ENCODE results near the gene PPP1R14C. TPM values are rescaled to one million over a fixed set of nuclear protein-coding genes. Genes with fewer than 3 reads are reported as not detected.
A peak's percentile ranks its signal among the peaks of the same experiment; 100 is the strongest.
"Not testable (repeated sequence)": the region's sequence is repeated elsewhere in the genome, so short reads cannot be mapped to it uniquely, and the experiment has no call there.

Gene PPP1R14C
- total RNA-seq, 2 donors from 2014 or later = 94.9 to 114 TPM

DNA sequence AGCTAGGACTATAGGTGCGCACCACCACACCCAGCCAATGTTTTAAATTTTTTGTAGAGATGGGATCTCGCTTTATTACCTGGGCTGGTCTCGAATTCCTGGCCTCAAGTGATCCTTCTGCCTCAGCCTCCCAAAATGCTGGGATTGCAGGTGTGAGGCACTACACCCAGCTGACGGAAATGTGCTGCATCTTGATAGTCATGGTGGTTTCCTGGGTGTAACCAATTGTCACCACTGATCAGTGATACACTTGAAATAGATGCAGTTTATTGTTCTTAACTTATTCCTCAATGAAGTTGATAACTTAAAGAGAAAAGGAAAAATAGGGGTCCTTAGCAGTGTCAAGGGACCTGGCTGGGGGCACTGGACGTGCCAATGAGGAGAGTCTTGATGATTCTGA lies 92.4 kb downstream of the PPP1R14C start:
- ATAC-seq (no peak), DNase-seq (no peak)
- intact Hi-C loops (cut with DNase I) = no loop called here

DNA sequence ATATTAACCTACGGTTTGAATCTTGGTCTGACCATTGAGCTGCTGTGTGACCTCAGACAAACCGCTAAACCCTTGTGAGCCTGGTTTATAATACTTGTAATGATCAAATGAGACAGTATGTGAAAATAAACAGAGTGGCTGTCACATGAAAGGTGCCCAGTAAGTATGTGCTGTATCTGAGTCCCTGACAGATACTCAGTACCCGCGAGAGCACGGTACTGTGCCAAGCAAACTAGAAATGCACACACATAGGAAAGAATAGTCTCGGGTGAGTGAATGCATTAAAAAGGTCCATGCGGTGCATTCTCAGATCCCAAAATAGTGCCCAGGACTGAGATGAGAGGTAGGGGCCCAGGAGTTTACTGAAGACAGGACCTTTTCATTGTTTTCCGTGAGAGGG lies 93.3 kb downstream of the PPP1R14C start:
- peak in 1 of 2 donors; percentile 21 for ATAC-seq
- intact Hi-C loops (cut with DNase I) = no loop called here
- no peak for DNase-seq

DNA sequence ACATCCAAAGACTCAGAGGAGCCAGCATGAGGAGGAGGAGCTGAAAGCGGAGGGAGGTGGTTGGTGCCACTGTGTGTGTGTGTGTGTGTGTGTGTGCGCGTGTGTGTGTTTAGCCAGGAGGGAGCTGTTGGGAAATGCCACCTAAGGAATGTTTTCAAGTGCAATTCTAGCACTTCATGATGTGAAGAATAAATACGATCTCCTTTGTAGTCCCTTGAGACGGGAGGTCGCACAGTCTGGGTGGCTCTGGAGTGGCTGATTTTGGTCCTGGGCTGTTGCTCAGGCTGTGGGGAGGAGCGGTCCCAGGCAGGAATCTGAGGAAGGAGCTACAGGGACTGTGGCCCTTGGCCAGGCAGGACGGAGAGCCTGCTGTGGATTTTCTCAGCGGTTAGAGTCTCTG lies 93.7 kb downstream of the PPP1R14C start:
- DNase-seq = no peak
- ATAC-seq = peak in 1 of 2 donors; percentile 32
- intact Hi-C loops (cut with DNase I) = no loop called here

DNA sequence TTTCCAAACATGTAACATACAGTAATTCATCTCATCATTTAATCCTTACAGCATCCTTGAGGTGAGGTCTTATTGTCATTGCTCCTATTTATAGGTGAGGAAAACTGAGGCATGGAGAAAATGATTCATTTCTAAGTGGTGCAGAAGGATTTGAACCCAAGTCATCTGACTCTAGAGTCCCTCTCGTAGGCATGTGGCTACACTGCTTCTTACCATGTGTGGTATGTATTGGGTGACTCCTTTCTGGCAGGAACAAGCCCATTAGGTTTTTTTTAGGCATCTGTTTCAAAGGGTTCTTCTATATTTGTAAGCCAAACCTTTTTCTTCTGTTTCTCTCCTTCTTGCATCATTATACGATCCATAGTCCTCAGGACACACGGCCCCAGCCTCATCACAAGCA lies 94.8 kb downstream of the PPP1R14C start:
- intact Hi-C loops (cut with DNase I) = no loop called here
- ATAC-seq (no peak), DNase-seq (no peak)

DNA sequence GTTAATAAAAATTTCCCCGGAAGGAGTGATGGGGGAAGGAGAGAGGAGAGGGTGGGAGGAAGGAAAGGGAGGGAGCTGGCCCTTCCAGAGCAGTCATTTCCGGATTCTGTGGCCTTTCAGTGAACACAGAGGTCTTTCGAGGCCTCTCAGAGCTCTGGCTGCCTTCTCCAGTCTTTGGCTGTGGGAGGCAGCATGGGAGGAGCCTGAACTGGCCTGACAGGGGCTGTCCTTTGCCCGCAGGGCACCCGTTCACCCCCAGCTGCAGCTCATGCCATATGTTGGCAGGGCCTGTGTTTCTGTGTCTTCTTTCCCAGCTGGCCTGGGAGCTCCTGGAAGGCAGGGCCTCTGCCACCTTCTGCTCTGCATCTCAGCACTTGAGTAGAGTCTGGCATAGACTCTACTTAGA lies 95.5 kb downstream of the PPP1R14C start:
- DNase-seq (peak; percentile 33), ATAC-seq (peak; percentile 69 to 91)
- intact Hi-C loops (cut with DNase I) = no loop called here

DNA sequence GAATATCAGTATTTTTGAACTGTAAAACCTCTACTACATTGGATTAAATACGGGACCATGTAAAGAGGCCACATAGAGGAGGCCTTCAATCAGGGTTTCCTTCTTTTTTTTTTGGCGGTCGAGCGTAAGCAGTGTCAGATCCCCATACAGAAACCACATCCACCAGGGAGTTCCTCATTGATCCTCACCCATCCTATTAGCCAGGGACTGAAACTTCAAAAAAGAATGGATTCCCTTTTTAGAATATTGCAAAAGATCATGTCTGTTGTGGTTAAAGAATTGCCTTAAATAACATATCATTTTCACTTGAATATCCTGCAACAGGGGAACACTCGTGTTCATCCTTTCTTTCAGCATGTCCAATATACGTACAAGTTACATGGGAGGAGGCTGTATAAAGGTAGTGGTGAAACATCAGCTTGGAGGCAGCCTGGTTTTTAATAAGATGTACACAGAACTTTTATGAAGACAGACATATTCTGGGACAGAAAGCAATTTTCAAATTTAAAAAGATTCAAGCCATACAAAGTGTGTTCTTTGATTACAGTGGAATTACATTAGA lies 96.1 kb downstream of the PPP1R14C start:
- intact Hi-C loops (cut with DNase I) = no loop called here
- ATAC-seq (no peak), DNase-seq (no peak)

DNA sequence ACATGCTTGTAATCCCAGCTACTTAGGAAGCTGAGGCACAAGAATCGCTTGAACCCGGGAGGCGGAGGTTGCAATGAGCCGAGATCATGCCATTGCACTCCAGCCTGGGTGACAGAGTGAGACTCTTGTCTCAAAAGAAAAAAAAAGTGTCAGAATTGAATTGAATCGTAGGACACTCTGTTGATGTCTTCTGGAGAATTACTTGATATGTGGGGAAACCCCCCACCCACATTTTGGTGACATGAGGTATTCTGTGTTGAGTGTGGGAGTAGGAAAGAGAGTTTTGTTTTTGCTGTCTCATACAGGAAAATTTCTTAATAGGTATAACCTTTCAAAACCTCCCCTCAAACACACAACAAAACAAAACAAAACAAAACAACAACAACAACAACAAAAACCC lies 98.9 kb downstream of the PPP1R14C start:
- intact Hi-C loops (cut with DNase I) = loop anchor here in 1 of 2 donors (5.0 kb wide), 1 partner anchor 99 kb away; the partner anchor contains the start of gene PPP1R14C
- DNase-seq, ATAC-seq: not testable (repeated sequence)

DNA sequence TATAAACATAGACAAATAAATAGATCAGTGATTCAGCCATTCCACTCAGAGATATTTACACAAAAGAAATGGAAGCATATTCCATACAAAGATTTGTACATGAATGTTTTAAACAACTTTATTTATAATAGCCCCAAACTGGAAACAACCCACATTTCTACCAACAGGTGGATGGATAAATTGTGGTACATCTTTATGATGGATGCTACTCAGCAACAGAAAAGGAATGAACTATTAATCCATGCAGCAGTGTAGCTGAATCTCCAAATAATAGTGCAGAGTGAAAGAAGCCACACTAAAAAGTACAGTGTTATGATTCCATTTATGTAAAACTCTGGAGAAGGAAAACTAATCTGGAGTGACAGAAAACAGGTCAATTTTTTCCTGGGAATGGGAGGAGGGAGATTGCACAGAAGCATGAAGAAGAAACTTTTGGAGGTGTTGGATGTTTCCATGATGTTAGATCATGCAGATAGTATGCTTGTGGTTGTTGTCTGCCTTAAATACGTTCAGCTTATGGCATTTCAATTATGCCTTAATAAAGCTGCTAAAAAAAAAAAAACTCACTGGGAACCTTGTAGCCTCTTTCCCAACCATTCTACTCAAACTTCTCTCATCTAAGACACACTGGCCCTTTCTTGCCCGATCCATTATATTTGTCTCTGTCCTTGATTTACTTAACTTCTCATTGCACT lies 100.9 kb downstream of the PPP1R14C start:
- no peak for ATAC-seq
- no peak for DNase-seq
- intact Hi-C loops (cut with DNase I) = loop anchor here in 1 of 2 donors (5.0 kb wide), 1 partner anchor 101 kb away; the partner anchor contains the start of gene PPP1R14C

DNA sequence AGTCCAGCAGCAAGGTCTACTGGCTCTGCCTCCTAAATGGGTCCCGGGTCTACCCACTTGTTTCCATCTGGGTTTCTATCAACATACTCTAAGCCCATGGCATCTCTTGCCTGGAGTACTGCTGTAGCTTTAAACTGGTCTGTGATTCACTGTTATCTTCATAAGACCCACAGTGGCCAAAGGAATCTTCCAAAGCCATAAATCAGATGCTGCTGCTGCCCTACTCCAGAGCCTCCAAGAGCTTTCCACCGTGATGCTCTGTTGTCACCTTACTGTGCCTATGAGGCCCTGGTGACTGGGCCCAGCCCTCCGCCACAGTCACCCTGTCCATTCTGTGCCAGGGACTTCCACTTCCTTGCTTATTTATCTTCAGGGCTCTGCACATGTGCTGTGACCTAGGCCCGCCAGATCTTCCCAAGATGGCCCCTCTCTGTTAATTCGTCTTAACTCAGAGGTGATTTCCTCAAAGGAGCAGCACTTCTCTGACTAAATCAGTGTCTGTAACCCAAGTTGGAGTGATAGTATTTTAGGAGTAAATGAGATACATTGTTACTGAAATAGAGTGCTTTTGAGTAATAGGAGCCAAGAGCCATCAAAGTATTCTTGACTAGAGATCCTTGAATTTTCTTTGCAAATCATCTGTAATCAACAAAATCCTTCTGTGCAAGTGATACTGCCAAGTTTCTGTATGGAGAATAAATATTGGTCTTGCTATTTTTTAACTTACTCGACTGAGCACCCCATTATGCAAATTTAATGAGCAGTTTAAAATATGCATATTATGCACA lies 102.5 kb downstream of the PPP1R14C start:
- peak in 1 of 2 donors; percentile 23 for ATAC-seq
- intact Hi-C loops (cut with DNase I) = no loop called here
- no peak for DNase-seq

DNA sequence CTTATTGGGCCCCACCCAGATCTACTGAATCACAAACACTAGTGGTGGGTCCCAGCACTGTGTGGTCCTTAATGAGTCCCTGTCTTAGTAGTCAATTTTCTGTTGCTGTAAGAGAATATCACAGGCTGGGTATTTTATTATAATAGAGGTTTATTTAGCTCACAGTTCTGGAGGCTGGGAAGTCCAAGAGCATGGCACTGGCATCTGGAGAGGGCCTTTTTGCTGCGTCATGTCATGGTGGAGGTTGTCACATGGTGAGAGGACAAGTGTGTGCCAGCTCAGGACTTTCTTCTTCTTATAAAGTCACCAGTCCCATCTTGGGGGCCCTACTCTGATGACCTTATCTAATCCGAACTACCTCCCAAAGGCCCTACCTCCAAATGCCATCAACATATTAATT lies 105.0 kb downstream of the PPP1R14C start:
- intact Hi-C loops (cut with DNase I) = no loop called here
- DNase-seq (no peak), ATAC-seq (no peak)

DNA sequence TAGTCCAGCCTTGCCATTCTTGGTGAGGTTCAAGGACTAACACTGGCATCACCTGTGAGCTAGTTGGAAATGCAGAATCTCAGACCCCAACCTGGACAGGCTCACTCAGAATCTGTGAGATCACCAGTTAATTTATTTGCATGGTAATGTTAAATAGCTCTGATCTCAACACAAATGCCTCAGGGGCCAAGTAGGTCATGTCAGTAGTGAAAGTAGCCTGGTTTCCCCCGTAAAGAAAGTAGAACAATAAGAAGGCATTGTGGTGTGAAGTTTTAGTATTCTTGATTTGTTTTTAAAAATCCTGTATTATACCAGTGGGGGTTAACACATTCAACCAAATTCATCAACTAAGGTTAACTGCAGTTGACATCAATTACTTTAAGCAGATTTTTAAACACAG lies 105.5 kb downstream of the PPP1R14C start:
- intact Hi-C loops (cut with DNase I) = no loop called here
- ATAC-seq = no peak
- DNase-seq = no peak

DNA sequence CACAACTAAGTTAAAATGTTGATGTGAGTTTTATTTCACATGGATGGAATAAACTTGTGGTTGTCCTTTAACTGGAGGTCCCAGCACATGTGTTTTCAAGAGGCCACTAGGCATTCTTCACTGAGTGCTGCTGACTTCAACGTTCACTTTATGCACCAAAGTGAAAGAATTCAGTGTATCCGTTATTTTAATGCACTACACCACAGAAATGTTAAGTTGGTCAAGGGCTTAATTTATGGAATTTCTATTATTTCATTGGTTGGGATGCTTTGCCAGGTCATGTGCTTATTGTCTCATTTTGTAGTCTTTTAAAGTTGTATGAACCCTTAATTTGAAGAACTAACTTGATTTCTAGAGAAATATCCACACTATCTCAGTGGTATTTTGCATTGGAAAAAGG lies 106.4 kb downstream of the PPP1R14C start:
- ATAC-seq = no peak
- no peak for DNase-seq
- intact Hi-C loops (cut with DNase I) = no loop called here

DNA sequence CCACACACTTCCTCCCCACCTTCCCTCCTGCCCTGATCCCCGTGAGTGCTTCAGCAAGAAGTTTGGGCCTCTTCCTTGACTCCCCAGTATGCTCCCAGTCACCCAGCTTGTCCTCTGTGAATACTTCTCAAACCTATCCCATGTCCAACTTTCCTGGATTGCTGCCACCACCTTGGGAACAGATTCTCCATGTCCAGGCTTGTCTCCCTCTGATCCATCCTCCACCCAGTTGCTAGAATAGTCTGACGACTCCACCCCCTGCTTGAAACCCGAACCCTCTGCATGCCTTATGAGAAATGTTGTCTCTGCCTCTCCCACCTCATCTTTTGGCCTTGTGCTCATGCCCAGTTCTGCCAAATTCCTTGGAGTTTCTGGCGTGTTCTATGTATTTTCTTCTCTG lies 108.0 kb downstream of the PPP1R14C start:
- ATAC-seq (peak; percentile 55 to 69), DNase-seq (no peak)
- intact Hi-C loops (cut with DNase I) = no loop called here

DNA sequence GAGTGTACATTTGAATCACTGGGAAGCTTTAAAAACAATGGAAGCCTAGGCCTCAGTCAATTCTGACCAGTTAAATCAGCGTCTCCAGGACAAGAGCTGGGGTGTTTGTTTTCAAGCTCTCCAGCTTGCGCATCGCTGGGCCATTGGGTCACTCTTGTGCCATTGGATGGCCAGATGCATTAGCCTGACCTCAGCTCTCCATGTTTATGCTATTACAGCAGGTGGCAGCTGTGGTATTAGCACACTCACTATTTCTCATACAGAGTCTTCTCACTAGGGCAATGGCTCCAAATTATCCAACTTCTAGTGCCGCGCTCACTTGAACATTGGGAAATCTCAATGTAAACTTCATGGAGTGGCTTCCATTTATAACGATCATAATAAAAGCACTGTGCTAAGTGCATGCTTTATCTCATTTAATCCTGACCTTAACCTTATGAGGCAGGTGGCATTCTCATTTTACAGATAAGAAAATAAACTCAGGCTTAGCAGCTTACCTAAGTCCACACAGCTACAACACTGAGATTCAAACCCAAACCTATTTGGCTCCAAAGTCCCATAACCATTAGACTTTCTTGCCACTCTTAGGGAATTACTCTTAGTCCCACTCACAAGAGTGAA lies 108.8 kb downstream of the PPP1R14C start:
- ATAC-seq = no peak
- no peak for DNase-seq
- intact Hi-C loops (cut with DNase I) = no loop called here

DNA sequence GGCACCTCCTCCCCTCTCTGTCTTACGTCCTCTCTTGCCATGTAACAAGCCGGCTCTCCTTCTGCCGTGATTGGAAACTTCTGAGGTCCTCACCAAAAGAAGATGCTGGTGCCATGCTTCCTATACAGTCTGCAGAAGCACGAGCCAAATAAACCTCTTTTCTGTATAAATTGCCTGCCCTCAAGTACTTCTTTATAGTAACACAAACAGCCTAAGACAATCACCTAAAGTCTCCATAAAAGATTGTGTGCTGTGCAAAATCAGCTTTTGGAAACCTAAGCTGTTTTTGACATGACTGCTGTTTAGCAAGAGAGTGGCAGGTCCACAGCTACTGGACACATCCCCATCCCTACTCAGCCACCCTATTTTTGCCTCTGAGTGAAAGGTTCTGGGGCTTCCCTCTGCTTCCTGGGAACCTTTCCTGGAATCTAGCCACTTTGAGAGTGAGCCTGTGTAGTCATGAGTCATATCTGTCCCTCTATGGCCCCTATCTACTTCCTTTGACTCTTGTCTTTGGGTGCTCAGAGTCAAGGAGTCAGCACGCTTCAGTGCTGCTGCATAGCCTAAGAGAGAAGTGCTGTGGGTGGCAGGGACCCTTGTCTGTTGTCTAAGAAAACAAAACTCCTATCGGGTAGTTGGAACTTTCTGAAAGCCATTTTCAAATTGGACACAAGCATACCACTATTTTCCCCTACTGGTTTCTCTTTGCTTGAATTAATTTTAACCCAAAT lies 110.0 kb downstream of the PPP1R14C start:
- intact Hi-C loops (cut with DNase I) = no loop called here
- no peak for DNase-seq
- peak; percentile 36 to 58 for ATAC-seq

DNA sequence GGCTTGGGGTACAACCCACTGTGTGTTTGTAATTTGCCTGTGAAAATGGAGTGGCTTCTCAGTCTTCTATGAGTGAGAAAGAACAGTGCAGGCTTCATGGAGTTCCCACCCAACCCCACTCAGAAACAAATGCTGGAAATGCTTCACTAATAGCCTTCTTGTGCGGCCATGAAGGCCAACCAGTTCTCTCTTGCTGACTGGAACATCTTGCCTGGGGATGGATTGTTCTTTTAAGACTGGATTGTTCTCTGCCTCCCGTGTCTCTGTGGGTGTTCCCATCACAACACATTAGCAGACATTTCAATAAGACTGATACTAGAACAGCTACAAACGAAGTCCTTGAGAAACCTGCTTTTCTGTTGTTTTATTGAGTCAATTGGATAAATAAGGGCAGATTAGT lies 110.6 kb downstream of the PPP1R14C start:
- intact Hi-C loops (cut with DNase I) = no loop called here
- ATAC-seq (no peak), DNase-seq (no peak)

DNA sequence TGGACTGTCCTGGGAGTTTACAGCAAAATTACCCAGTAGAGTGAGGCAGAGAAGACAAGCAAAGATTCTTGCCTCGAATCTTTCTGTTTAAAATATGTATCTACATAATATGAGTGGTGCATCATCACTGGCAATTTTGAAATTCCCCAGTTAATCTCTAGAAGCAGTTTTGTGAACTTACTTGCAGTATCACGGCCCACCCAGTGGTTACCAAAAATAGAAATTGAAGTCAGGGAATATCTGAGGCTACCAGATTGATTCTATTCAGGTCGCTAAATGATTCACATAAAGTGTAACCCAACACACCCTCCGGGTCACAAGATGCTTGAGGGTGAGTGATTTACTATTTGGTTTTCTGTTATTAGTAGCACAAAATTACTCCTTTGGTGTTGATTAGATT lies 111.9 kb downstream of the PPP1R14C start:
- DNase-seq (no peak), ATAC-seq (peak in 1 of 2 donors; percentile 33)
- intact Hi-C loops (cut with DNase I) = no loop called here

DNA sequence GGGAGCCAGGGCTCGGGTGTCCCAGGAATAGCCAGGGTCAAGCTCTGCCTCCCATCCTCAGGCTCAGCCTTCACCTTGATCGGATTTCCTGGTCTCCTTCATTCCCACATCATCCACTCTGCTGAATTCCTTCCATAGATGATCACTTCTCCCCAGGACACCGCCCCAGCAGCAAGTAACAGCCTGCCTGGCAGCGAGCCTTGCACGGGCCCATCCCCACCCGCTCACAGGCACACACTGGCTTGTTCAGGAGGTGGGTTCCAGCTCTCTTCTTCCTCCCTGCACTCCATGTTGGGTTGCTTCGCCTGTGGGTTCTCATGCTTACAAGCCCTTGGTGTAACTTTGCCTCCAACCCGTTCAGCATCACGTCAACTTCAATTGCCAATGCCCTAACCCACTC lies 113.0 kb downstream of the PPP1R14C start:
- ATAC-seq (no peak), DNase-seq (no peak)
- intact Hi-C loops (cut with DNase I) = no loop called here

DNA sequence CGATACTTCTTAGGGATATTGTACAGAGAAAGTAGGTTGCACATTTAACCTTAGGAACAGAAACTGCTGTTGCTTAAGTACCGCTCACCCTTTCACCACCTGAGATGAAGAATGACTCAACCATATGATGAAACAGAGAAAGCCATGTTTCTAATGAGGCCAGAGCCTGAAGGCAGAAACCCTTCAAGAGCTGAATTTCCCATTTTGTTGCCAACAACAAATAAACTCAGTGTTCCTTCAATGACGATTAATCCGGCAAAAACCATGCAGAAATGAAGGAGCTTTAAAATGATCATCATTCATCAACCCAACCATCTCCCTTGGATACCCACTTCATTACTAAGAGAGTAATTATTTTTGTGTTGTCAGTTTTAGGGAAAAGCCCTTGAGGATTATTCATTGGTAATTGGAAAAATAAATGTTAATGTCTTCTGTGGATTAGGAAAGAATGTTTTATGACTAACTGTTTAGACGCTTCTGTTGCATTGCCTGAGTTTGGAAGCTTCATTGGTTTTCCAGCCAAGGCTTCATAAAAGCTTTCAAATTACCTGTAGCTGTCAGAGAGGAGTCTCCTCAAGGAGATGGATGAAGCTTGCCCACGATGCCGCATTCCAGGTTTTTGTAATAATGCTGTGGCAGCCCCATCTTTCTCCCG lies 113.9 kb downstream of the PPP1R14C start:
- DNase-seq (no peak), ATAC-seq (peak; percentile 40 to 77)
- intact Hi-C loops (cut with DNase I) = no loop called here

All from left cardiac atrium (tissue), 4 donors.